GM19372 (cell line): Measurements from ENCODE around the gene RFLNA.

ENCODE experiments used
- ATAC-seq: cut with Tn5 transposase; IDR thresholded peaks from one replicate; pipeline ENCODE4 v1.9.1; 2021; ENCODE audit warnings: mild to moderate bottlenecking, low read depth, moderate library complexity; ENCODE audit not compliant: unreplicated experiment

Gene RFLNA

GRCh38 chr12:124302807-124303578 is 8.1 kb downstream of the RFLNA start:
- no peak for ATAC-seq

- ATAC-seq: no peak
Observed at GRCh38 chr12:124303579-124304313, 8.9 kb downstream of the RFLNA start.

GRCh38 chr12:124304314-124304790 is 9.5 kb downstream of the RFLNA start:
- no peak for ATAC-seq

- no peak for ATAC-seq
Observed at GRCh38 chr12:124305136-124305535, 10.2 kb downstream of the RFLNA start.

- ATAC-seq: no peak
Observed at GRCh38 chr12:124305776-124306685, 11.1 kb downstream of the RFLNA start.

GRCh38 chr12:124306686-124307555 is 12.0 kb downstream of the RFLNA start:
- ATAC-seq: no peak

- no peak for ATAC-seq
Observed at GRCh38 chr12:124307556-124307825, 12.6 kb downstream of the RFLNA start.

GRCh38 chr12:124308741-124309140 is 13.8 kb downstream of the RFLNA start:
- ATAC-seq: no peak

- ATAC-seq: no peak
Observed at GRCh38 chr12:124309231-124309630, 14.3 kb downstream of the RFLNA start.

GRCh38 chr12:124309744-124310143 is 14.9 kb downstream of the RFLNA start:
- ATAC-seq: no peak

GRCh38 chr12:124310178-124310577 is 15.3 kb downstream of the RFLNA start:
- ATAC-seq: no peak

- no peak for ATAC-seq
Observed at GRCh38 chr12:124310785-124311184, 15.9 kb downstream of the RFLNA start.

GRCh38 chr12:124311292-124312109 is 16.6 kb downstream of the RFLNA start:
- ATAC-seq: no peak

GRCh38 chr12:124312601-124313000 is 17.7 kb downstream of the RFLNA start:
- no peak for ATAC-seq

GRCh38 chr12:124314207-124314606 is 19.3 kb downstream of the RFLNA start:
- no peak for ATAC-seq

- ATAC-seq: no peak
Observed at GRCh38 chr12:124314766-124315165, 19.9 kb downstream of the RFLNA start.

GRCh38 chr12:124315372-124316044 is 20.6 kb downstream of the RFLNA start:
- no peak for ATAC-seq

- no peak for ATAC-seq
Observed at GRCh38 chr12:124316257-124316900, 21.5 kb downstream of the RFLNA start.
